ENCODE results near the gene COL5A1.

- no peak for TF ChIP-seq GATA3 (IDR thresholded peaks at IDR 0.05; ENCODE audit: low read depth, low read length)
- TF ChIP-seq GATA2 (IDR thresholded peaks at IDR 0.05; ENCODE audit: low read depth, low read length): no peak
Observed at GRCh38 chr9:134701581-134702259, 60.1 kb downstream of the COL5A1 start.

Measured in SH-SY5Y (cell line).